GM21367 (cell line): ENCODE results near the gene TMEM47.

Source experiments
- ATAC-seq: cut with Tn5 transposase; IDR thresholded peaks from one replicate; pipeline ENCODE4 v1.9.1; 2021; ENCODE audit not compliant: unreplicated experiment

Gene TMEM47

GRCh38 chrX:34656842-34657725, at the start of gene TMEM47:
TMEM47 (minus strand) TSS chrX:34657285; CDS start chrX:34657029, 256 bp downstream.
- no peak for ATAC-seq

- ATAC-seq, result no peak
Observed at GRCh38 chrX:34687095-34687494, 30.0 kb upstream of the TMEM47 start.

- no peak for ATAC-seq
Observed at GRCh38 chrX:34659575-34659974, 2.5 kb upstream of the TMEM47 start.

GRCh38 chrX:34658326-34658725, 1.2 kb upstream of the TMEM47 start:
- no peak for ATAC-seq

GRCh38 chrX:34657726-34658070, 613 bp upstream of the TMEM47 start:
- ATAC-seq, result no peak

GRCh38 chrX:34656467-34656841, 631 bp downstream of the TMEM47 start:
- no peak for ATAC-seq

- ATAC-seq, result no peak
Observed at GRCh38 chrX:34655501-34656455, 1.3 kb downstream of the TMEM47 start.

GRCh38 chrX:34654696-34655490, 2.2 kb downstream of the TMEM47 start:
- no peak for ATAC-seq

GRCh38 chrX:34653811-34654210, 3.3 kb downstream of the TMEM47 start:
- no peak for ATAC-seq

GRCh38 chrX:34642849-34643248, 14.2 kb downstream of the TMEM47 start:
- ATAC-seq, result no peak

- no peak for ATAC-seq
Observed at GRCh38 chrX:34638116-34638515, 19.0 kb downstream of the TMEM47 start.

- ATAC-seq, result no peak
Observed at GRCh38 chrX:34634349-34634748, 22.7 kb downstream of the TMEM47 start.

- ATAC-seq, result no peak
Observed at GRCh38 chrX:34632384-34632783, 24.7 kb downstream of the TMEM47 start.

GRCh38 chrX:34631479-34632220, 25.4 kb downstream of the TMEM47 start:
- no peak for ATAC-seq

GRCh38 chrX:34629572-34629971, 27.5 kb downstream of the TMEM47 start:
- no peak for ATAC-seq

GRCh38 chrX:34624416-34624815, 32.7 kb downstream of the TMEM47 start:
- no peak for ATAC-seq

- no peak for ATAC-seq
Observed at GRCh38 chrX:34619920-34620319, 37.2 kb downstream of the TMEM47 start.

GRCh38 chrX:34612036-34612435, 45.0 kb downstream of the TMEM47 start:
- ATAC-seq, result no peak

GRCh38 chrX:34598362-34598761, 58.7 kb downstream of the TMEM47 start:
- ATAC-seq, result no peak

GRCh38 chrX:34586936-34587335, 70.1 kb downstream of the TMEM47 start:
- no peak for ATAC-seq
